BLaER1 treated with 17β-estradiol and CSF1 and Interleukin-3, amounts not matched to agents 10 nM and 100 nM (cell line): ENCODE measurements around the gene PSD.

Experiments used
- H3K27ac ChIP-seq, 11 experiments: shearing (Covaris generic); formaldehyde crosslinking; 2 replicates each; pipeline ENCODE4 v1.8.1; 2022
- H3K27me3 ChIP-seq, 11 experiments: shearing (Covaris generic); formaldehyde crosslinking; 2 replicates each; pipeline ENCODE4 v1.8.1; 2022
- H3K36me3 ChIP-seq, 11 experiments: shearing (Covaris generic); formaldehyde crosslinking; 2 replicates each; pipeline ENCODE4 v1.8.1; 2022
- H3K4me1 ChIP-seq, 10 experiments: shearing (Covaris generic); formaldehyde crosslinking; 2 replicates each; pipeline ENCODE4 v1.8.1; 2022
- H3K4me2 ChIP-seq, 11 experiments: shearing (Covaris generic); formaldehyde crosslinking; 2 replicates each; pipeline ENCODE4 v1.8.1; 2022
- H3K4me3 ChIP-seq, 10 experiments: shearing (Covaris generic); formaldehyde crosslinking; 2 replicates each; pipeline ENCODE4 v1.8.1; 2022
- H3K9ac ChIP-seq, 11 experiments: shearing (Covaris generic); formaldehyde crosslinking; 2 replicates each; pipeline ENCODE4 v1.8.1; 2022
- H3K9me3 ChIP-seq, 11 experiments: shearing (Covaris generic); formaldehyde crosslinking; replicated peaks in 1 of 11; 2 replicates each; pipeline ENCODE4 v1.8.1; 2022
- H4K20me1 ChIP-seq, 11 experiments: shearing (Covaris generic); formaldehyde crosslinking; 2 replicates each; pipeline ENCODE4 v1.8.1; 2022
- Cebpa-rat ChIP-seq, 11 experiments: shearing (Covaris generic); IDR thresholded peaks; 2 replicates each; pipeline ENCODE4 v1.8.1; 2022

Gene PSD

GRCh38 chr10:102420714-102421506, 2.3 kb upstream of the PSD start, which contains the start of gene FBXL15:
TSS of gene FBXL15 (plus strand) at chr10:102420836. CDS start at chr10:102421130, 294 bp downstream.
- peaks cover 33 to 44% (median 37%) of the 10 kb centered on the region in 10 experiments for H3K4me1 ChIP-seq
- peaks cover 5 to 41% (median 26%) of the 10 kb centered on the region in 11 experiments; a peak in 16 of 22 replicates for H4K20me1 ChIP-seq

GRCh38 chr10:102420181-102420713, 1.7 kb upstream of the PSD start:
- Histone ChIP-seq H3K27ac (peak overlapping the region; percentile 72 to 86 (median 79)), H3K4me2 (peak overlapping the region; percentile 92 to 100 (median 99)), H3K27me3 (peaks cover 24 to 46% (median 43%) of the 10 kb centered on the region in 11 experiments), H3K4me1 (peaks cover 33 to 44% (median 36%) of the 10 kb centered on the region in 10 experiments), H3K4me3 (peak overlapping the region; percentile 81 to 98 (median 88)), H4K20me1 (peaks cover 5 to 37% (median 22%) of the 10 kb centered on the region in 11 experiments; a peak in 15 of 22 replicates), H3K9me3 (no peaks in the 10 kb centered on the region), H3K9ac (peak overlapping the region; percentile 79 to 91 (median 85)), H3K36me3 (peaks cover 18 to 24% (median 22%) of the 10 kb centered on the region in 11 experiments)
- no peak for TF ChIP-seq Cebpa-rat (IDR thresholded peaks at IDR 0.05)

More at GRCh38 chr10:102420714-102421506, 2.3 kb upstream of the PSD start, which contains the start of gene FBXL15:
- H3K27me3 ChIP-seq = peaks cover 24 to 39% (median 37%) of the 10 kb centered on the region in 11 experiments
- H3K9me3 ChIP-seq = no peaks in the 10 kb centered on the region
- peak within 1 kb of the TSS; percentile 96 to 100 (median 99) for H3K4me2 ChIP-seq
- no peak for TF ChIP-seq Cebpa-rat (IDR thresholded peaks at IDR 0.05)
- H3K36me3 ChIP-seq = peaks cover 18 to 29% (median 25%) of the 10 kb centered on the region in 11 experiments
- H3K27ac ChIP-seq = peak within 1 kb of the TSS; percentile 72 to 86 (median 79)
- peak within 1 kb of the TSS; percentile 81 to 98 (median 88) for H3K4me3 ChIP-seq
- H3K9ac ChIP-seq = peak within 1 kb of the TSS; percentile 79 to 91 (median 85)

GRCh38 chr10:102419269-102420180, 940 bp upstream of the PSD start:
- peaks cover 5 to 36% (median 17%) of the 10 kb centered on the region in 11 experiments; a peak in 15 of 22 replicates for H4K20me1 ChIP-seq
- no peak for TF ChIP-seq Cebpa-rat (IDR thresholded peaks at IDR 0.05)
- H3K27me3 ChIP-seq = peaks cover 24 to 53% (median 50%) of the 10 kb centered on the region in 11 experiments
- peaks cover 16 to 18% (median 17%) of the 10 kb centered on the region in 11 experiments for H3K36me3 ChIP-seq
- peaks cover 33 to 44% (median 38%) of the 10 kb centered on the region in 10 experiments for H3K4me1 ChIP-seq
- H3K9me3 ChIP-seq = no peaks in the 10 kb centered on the region
- H3K4me3 ChIP-seq = peak overlapping the region; percentile 81 to 98 (median 88)
- H3K9ac ChIP-seq = peak overlapping the region; percentile 79 to 91 (median 85); a peak in 18 of 22 replicates
- peak overlapping the region in 8 of 11 experiments; percentile 72 to 86 (median 80); a peak in 13 of 22 replicates for H3K27ac ChIP-seq
- peak overlapping the region; percentile 92 to 100 (median 99) for H3K4me2 ChIP-seq

- H3K4me2 ChIP-seq = no peak overlapping the region
- H3K27me3 ChIP-seq = peaks cover 38 to 81% (median 78%) of the 10 kb centered on the region in 11 experiments
- H3K9ac ChIP-seq = no peak overlapping the region
- H3K9me3 ChIP-seq = no peaks in the 10 kb centered on the region
- H3K27ac ChIP-seq = no peak overlapping the region
- peaks cover 26 to 40% (median 30%) of the 10 kb centered on the region in 10 experiments for H3K4me1 ChIP-seq
- no peak overlapping the region for H3K4me3 ChIP-seq
- H3K36me3 ChIP-seq = no peaks in the 10 kb centered on the region
- H4K20me1 ChIP-seq = peaks cover 0 to 47% (median 0%) of the 10 kb centered on the region in 11 experiments; a peak in 9 of 22 replicates
- no peak for TF ChIP-seq Cebpa-rat (IDR thresholded peaks at IDR 0.05)
Observed at GRCh38 chr10:102416695-102417094, 1.9 kb downstream of the PSD start.

GRCh38 chr10:102416283-102416682, 2.3 kb downstream of the PSD start:
- Histone ChIP-seq H3K9me3 (no peaks in the 10 kb centered on the region), H3K36me3 (no peaks in the 10 kb centered on the region), H3K4me2 (no peak overlapping the region), H3K9ac (no peak overlapping the region), H3K27ac (no peak overlapping the region), H3K4me3 (no peak overlapping the region), H4K20me1 (peaks cover 0 to 51% (median 0%) of the 10 kb centered on the region in 11 experiments; a peak in 8 of 22 replicates), H3K27me3 (peaks cover 42 to 85% (median 82%) of the 10 kb centered on the region in 11 experiments), H3K4me1 (peaks cover 26 to 40% (median 30%) of the 10 kb centered on the region in 10 experiments)
- TF ChIP-seq Cebpa-rat (IDR thresholded peaks at IDR 0.05) = no peak

GRCh38 chr10:102414749-102415148, 3.8 kb downstream of the PSD start:
- no peaks in the 10 kb centered on the region for H3K36me3 ChIP-seq
- no peak for TF ChIP-seq Cebpa-rat (IDR thresholded peaks at IDR 0.05)
- H3K27me3 ChIP-seq = peaks cover 57 to 100% (median 98%) of the 10 kb centered on the region in 11 experiments
- H3K27ac ChIP-seq = no peak overlapping the region
- peak overlapping the region in 3 of 11 experiments; percentile 18 to 63 (median 35); a peak in 5 of 22 replicates for H3K4me2 ChIP-seq
- H3K9ac ChIP-seq = no peak overlapping the region
- no peak overlapping the region for H3K4me3 ChIP-seq
- peaks cover 19 to 34% (median 22%) of the 10 kb centered on the region in 10 experiments for H3K4me1 ChIP-seq
- no peaks in the 10 kb centered on the region for H3K9me3 ChIP-seq
- peaks cover 0 to 63% (median 0%) of the 10 kb centered on the region in 11 experiments; a peak in 9 of 22 replicates for H4K20me1 ChIP-seq

- Histone ChIP-seq H3K4me1 (peaks cover 11 to 26% (median 14%) of the 10 kb centered on the region in 10 experiments), H3K27ac (no peak overlapping the region), H3K27me3 (peaks cover 59 to 100% (median 98%) of the 10 kb centered on the region in 11 experiments), H3K4me3 (no peak overlapping the region), H4K20me1 (peaks cover 0 to 68% (median 0%) of the 10 kb centered on the region in 11 experiments; a peak in 9 of 22 replicates), H3K4me2 (peak overlapping the region in 3 of 11 experiments; percentile 18 to 63 (median 35); a peak in 6 of 22 replicates), H3K36me3 (no peaks in the 10 kb centered on the region), H3K9ac (no peak overlapping the region), H3K9me3 (no peaks in the 10 kb centered on the region)
- TF ChIP-seq Cebpa-rat (IDR thresholded peaks at IDR 0.05) = no peak
Observed at GRCh38 chr10:102413806-102414561, 4.6 kb downstream of the PSD start.
